ENCODE results near the gene CYP4F8. TPM values are rescaled to one million over a fixed set of nuclear protein-coding genes. Genes with fewer than 3 reads are reported as not detected.

The CYP4F8 gene, protein sequence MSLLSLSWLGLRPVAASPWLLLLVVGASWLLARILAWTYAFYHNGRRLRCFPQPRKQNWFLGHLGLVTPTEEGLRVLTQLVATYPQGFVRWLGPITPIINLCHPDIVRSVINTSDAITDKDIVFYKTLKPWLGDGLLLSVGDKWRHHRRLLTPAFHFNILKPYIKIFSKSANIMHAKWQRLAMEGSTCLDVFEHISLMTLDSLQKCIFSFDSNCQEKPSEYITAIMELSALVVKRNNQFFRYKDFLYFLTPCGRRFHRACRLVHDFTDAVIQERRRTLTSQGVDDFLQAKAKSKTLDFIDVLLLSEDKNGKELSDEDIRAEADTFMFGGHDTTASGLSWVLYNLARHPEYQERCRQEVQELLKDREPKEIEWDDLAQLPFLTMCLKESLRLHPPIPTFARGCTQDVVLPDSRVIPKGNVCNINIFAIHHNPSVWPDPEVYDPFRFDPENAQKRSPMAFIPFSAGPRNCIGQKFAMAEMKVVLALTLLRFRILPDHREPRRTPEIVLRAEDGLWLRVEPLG
- not detected in 5 replicates for total RNA-seq (2022; extraction: Qiagen RNA extraction)

DNA sequence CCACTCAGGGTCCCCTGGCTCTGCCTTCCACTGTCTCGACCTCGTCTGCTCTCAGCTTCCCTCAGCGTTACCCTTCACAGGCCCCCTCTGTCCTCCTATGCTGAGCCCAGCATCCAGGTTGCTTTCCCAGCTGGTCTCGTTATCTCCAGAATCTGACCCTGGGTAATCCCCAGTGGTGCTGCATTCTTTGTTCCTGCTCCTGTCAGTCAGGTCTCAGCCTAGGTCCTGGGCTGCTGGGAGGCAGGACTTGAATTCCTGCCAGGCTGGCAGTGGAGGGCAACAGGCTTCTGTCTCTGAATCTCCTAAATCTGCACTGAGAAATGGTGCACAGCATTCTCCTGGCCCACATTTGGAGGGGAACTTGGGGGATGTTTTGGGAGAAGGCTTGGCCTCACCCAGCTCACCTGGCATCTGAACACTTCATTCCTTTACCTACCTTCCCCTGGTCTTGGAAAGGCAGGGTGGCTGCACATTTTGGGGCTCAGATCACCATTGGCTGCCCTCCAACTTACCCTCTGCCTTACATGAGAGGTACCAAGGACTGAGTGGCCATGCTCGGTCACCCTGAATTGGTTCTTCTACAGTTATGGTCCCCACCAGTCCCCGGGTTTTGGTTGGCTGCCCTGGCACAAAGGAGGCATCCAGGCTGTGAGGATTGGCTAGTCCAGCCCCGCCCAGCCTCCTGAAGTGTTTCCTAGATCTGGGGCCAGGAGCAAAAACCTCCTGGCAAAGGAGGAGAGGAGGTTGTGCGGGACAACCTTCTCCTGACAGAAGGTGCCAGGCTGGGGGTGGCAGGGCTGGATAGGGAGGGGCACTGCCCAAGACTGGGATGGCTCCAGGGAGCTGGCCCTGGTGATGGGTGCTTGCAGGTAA, at the start of gene CYP4F8:
Gene CYP4F8, plus strand, starts transcription at position 712 of the 873 bp plus-strand sequence. CDS start 399 bp downstream, outside the sequence.

DNA sequence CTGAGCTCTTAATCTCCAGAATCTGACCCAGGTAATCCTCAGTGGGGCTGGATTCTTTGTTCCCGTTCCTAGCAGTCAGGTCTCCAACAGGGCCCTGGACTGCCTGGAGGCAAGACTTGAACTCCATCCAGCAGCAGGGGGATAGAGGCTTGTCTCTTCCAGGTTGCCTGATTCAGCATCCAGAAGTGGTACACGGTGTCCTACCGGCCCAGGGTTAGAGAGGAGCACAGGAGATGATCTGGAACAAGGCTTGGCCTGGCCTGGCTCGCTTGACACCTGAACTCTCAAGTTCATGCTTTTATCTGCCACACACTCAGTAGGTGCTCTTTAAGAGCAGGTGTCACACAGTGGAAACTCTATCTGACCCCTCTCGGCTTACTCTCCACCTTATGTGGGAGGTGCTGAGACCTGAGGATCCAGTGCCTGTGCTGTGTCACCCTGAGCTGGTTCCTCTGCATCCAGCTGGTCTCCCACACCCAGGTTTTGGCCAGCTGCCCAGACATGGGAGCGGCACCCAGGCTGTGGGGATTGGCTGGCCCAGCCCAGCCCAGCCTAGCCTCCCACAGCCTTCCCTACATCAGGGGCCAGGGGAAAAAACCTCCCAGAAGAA, 25.4 kb downstream of the CYP4F8 start, which contains the start of gene CYP4F3:
Gene CYP4F3, plus strand, starts transcription at position 604 of the 610 bp plus-strand sequence. CDS start 519 bp downstream, outside the sequence.

DNA sequence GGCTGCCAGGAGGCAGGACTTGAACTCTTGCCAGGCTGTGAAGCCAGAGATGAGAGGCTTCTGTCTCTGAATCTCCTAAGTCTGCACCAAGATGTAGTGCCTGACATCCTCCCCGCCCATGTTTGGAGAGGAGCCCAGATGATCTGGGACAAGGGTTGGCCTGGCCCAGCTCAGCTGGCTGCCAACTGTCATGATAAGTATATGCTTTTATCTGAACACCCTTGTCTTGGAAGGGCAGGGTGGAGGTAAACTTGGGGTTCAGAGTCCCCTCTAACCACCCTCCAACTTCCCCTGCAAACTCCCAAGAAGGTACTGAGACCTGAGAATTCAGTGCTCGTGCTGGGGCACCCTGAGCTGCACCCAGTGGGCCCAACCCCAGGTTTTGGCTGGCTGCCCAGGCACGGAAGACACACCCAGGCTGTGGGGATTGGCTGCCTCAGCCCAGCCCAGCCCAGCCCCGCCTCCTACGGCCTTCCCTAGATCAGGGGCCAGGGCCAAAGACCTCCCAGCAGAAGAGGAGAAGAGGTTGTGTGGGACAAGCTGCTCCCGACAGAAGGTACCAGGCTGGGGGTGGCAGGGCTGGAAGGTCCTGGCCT, 57.7 kb downstream of the CYP4F8 start, which contains the start of gene CYP4F12:
Gene CYP4F12, plus strand, starts transcription at position 508 of the 596 bp plus-strand sequence. CDS start 443 bp downstream, outside the sequence.

Other genes with a start within 250 kb of the CYP4F8 start
- 15.4 to 17.9 TPM (median 16.3 TPM) in 5 replicates for gene AKAP8, start 235.4 kb upstream of the CYP4F8 start, total RNA-seq (2022; extraction: Qiagen RNA extraction)
- gene AKAP8L, start 196.2 kb upstream of the CYP4F8 start, total RNA-seq (2022; extraction: Qiagen RNA extraction) = 35.0 to 40.5 TPM (median 38.1 TPM) in 5 replicates
- 16.2 to 23.9 TPM (median 23.4 TPM) in 5 replicates for gene WIZ, start 165.3 kb upstream of the CYP4F8 start, total RNA-seq (2022; extraction: Qiagen RNA extraction)
- gene RASAL3, start 150.7 kb upstream of the CYP4F8 start, total RNA-seq (2022; extraction: Qiagen RNA extraction) = 0.03 to 0.16 TPM in 2 of 5 replicates, not detected in the others
- gene PGLYRP2, start 135.7 kb upstream of the CYP4F8 start, total RNA-seq (2022; extraction: Qiagen RNA extraction) = 0.03 TPM in 1 of 5 replicates, not detected in the others
- 0.31 to 0.50 TPM (median 0.44 TPM) in 5 replicates for gene CYP4F22, start 106.7 kb upstream of the CYP4F8 start, total RNA-seq (2022; extraction: Qiagen RNA extraction)
- 2.8 to 4.4 TPM (median 3.5 TPM) in 5 replicates for gene CYP4F3, start 25.7 kb downstream of the CYP4F8 start, total RNA-seq (2022; extraction: Qiagen RNA extraction)
- 2.0 to 2.8 TPM (median 2.5 TPM) in 5 replicates for gene CYP4F12, start 57.9 kb downstream of the CYP4F8 start, total RNA-seq (2022; extraction: Qiagen RNA extraction)
- gene OR10H2, start 112.8 kb downstream of the CYP4F8 start, total RNA-seq (2022; extraction: Qiagen RNA extraction) = not detected in 5 replicates
- not detected in 5 replicates for gene OR10H3, start 122.8 kb downstream of the CYP4F8 start, total RNA-seq (2022; extraction: Qiagen RNA extraction)
- gene OR10H5, start 172.4 kb downstream of the CYP4F8 start, total RNA-seq (2022; extraction: Qiagen RNA extraction) = not detected in 5 replicates
- not detected in 5 replicates for gene OR10H1, start 200.4 kb downstream of the CYP4F8 start, total RNA-seq (2022; extraction: Qiagen RNA extraction)